ENCODE data around the gene IRF1.

DNA sequence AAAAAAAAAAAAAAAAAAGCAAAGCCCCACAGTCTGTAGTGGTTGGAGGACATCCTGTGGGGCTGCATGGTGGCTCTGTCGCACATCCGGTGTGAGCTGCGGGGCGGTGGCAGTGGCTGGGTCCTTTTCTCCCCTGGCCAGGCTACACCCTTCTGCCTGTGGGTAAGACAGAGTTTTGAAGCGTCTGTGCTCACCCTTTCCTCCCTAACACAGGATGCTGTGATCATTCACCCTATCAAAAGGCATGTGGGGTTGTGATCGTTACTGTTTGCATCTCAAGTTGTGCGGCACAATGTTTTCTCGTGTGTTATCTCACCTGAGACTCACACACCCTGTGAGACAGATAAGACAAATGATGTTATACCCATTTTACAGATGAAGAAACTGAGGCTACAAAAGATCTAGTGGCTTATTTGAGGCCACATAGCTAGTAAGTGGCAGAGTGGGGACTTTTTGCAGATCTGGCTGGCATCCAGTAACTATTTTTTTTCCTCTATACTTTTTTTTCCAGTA is 17.5 kb downstream of the IRF1 start:
- TF ChIP-seq CTCF (IDR thresholded peaks at IDR 0.05) (no peak), POLR2AphosphoS5 (IDR thresholded peaks at IDR 0.05) (no peak), POLR2A (IDR thresholded peaks at IDR 0.05) (no peak)

All from prostate gland (tissue), 2 donors.